ENCODE results near the gene DRD3.

DNA sequence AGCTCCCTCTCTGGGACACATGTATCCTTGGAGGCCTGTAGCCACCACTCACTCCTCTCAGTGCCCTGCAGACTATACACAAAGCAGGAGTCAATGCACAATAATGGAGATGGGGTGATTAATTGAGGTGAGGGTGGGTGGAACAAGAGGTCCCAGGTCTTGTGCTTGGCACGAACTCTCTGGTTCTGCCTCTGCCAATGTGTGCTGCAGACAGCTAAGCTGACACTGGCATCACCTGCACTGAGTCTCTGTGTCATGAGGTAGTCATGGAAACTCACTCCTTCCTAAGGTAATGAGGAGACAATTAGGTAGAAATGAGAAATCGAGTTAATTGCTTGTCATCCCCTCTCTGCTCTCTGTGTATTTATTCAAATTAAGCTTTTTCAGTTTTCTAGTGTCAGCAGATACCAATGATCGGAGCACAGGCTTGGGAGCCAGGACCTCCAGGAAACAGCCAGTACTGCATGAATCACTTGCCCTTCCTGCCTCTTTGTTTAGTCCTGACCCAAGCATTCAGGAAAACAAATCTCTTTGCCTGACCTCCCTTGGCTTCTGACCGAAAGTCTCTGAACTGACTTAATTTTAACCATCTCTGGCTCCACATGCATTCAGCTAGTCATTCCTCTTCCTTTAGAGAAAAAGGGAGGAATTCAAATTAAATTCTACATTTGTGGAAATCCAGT lies 56.7 kb downstream of the DRD3 start:
- TF ChIP-seq EZH2 (IDR thresholded peaks at IDR 0.05; ENCODE audit: low read length, missing control alignments): no peak
- TF ChIP-seq, protein P1, sequence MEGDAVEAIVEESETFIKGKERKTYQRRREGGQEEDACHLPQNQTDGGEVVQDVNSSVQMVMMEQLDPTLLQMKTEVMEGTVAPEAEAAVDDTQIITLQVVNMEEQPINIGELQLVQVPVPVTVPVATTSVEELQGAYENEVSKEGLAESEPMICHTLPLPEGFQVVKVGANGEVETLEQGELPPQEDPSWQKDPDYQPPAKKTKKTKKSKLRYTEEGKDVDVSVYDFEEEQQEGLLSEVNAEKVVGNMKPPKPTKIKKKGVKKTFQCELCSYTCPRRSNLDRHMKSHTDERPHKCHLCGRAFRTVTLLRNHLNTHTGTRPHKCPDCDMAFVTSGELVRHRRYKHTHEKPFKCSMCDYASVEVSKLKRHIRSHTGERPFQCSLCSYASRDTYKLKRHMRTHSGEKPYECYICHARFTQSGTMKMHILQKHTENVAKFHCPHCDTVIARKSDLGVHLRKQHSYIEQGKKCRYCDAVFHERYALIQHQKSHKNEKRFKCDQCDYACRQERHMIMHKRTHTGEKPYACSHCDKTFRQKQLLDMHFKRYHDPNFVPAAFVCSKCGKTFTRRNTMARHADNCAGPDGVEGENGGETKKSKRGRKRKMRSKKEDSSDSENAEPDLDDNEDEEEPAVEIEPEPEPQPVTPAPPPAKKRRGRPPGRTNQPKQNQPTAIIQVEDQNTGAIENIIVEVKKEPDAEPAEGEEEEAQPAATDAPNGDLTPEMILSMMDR (conservative IDR thresholded peaks at IDR 0.05 in 1 of 2, IDR thresholded peaks at IDR 0.05 in 1 of 2; ENCODE audit: low read depth in 1 of 2, low read length in 2 of 2): no peak
